HEK293 (cell line): ENCODE results near the gene ERICH3.

Experiments used
- CTCF ChIA-PET: fragments of 350-600 bp; formaldehyde crosslinking; extraction: SDS; loops from one replicate; lab custom pipeline; 2021; ENCODE audit warnings: antibody characterized with exemption; lab: Yijun Ruan, JAX
- POLR2A ChIA-PET: fragments of 300-600 bp; formaldehyde crosslinking; extraction: SDS; loops from one replicate; lab custom pipeline; 2020; ENCODE audit warnings: antibody characterized with exemption, inconsistent platforms; lab: Yijun Ruan, JAX
- H3K27ac ChIP-seq: fragments of 200-500 bp; sonication (Bioruptor generic); 2 replicates; pipeline ENCODE4 v1.5.1; 2014; ENCODE audit warnings: low read depth, low read length, control low read depth, inconsistent platforms; ENCODE audit errors: extremely low read depth
- H3K36me3 ChIP-seq, 2 experiments: fragments of 200-500 bp in 1 of 2; sonication (Bioruptor generic) in 1 of 2; 1 replicate in 1 of 2; 2 replicates in 1 of 2; pipeline ENCODE4 v1.5.1; 2014 to 2017; ENCODE audit warnings: inconsistent platforms in 2 of 2, low read length in 2 of 2; ENCODE audit not compliant: control insufficient read depth in 2 of 2, insufficient read depth in 1 of 2
- H3K4me1 ChIP-seq: fragments of 200-500 bp; sonication (Bioruptor generic); 2 replicates; pipeline ENCODE4 v1.5.1; 2014; ENCODE audit warnings: mild to moderate bottlenecking, low read length, inconsistent platforms; ENCODE audit not compliant: control insufficient read depth, insufficient read depth
- H3K4me3 ChIP-seq: 2 replicates; pipeline ENCODE4 v1.5.1; 2011; ENCODE audit warnings: low read depth, mild to moderate bottlenecking, control low read depth, low read length, moderate library complexity
- H3K9me3 ChIP-seq: fragments of 200-500 bp; sonication (Bioruptor generic); 2 replicates; pipeline ENCODE4 v1.5.1; 2014; ENCODE audit warnings: low read depth, low read length, inconsistent platforms; ENCODE audit not compliant: control insufficient read depth, insufficient read depth
- AEBP2 ChIP-seq: fragments of 450-650 bp; formaldehyde crosslinking; IDR thresholded peaks from 2 replicates; pipeline ENCODE4 v1.5.1; 2016; ENCODE audit warnings: missing biosample characterization, missing genetic modification characterization, borderline replicate concordance
- HOXD13 ChIP-seq: sonication (generic); formaldehyde crosslinking; IDR thresholded peaks from 2 replicates; pipeline ENCODE4 v1.8.0; 2022; ENCODE audit warnings: missing genetic modification reagents, borderline replicate concordance
- KLF1 ChIP-seq: fragments of 450-650 bp; formaldehyde crosslinking; IDR thresholded peaks from 2 replicates; pipeline ENCODE4 v1.5.1; 2016; ENCODE audit warnings: missing biosample characterization, missing genetic modification characterization
- KLF8 ChIP-seq: fragments of 450-650 bp; formaldehyde crosslinking; IDR thresholded peaks from 2 replicates; pipeline ENCODE4 v1.5.1; 2016; ENCODE audit warnings: missing biosample characterization, missing genetic modification characterization
- KLF9 ChIP-seq: fragments of 450-650 bp; formaldehyde crosslinking; IDR thresholded peaks from 2 replicates; pipeline ENCODE4 v1.5.1; 2016; ENCODE audit warnings: missing biosample characterization, missing genetic modification characterization, low read depth
- OSR2 ChIP-seq: fragments of 450-650 bp; formaldehyde crosslinking; IDR thresholded peaks from 2 replicates; pipeline ENCODE4 v1.5.1; 2016; ENCODE audit warnings: missing biosample characterization, missing genetic modification characterization
- PRDM10 ChIP-seq: fragments of 450-650 bp; formaldehyde crosslinking; IDR thresholded peaks from 2 replicates; pipeline ENCODE4 v1.5.1; 2016; ENCODE audit warnings: missing biosample characterization, missing genetic modification characterization
- ZBTB48 ChIP-seq: fragments of 450-650 bp; formaldehyde crosslinking; IDR thresholded peaks from 2 replicates; pipeline ENCODE4 v1.5.1; 2016; ENCODE audit warnings: missing biosample characterization, missing genetic modification characterization
- ZNF121 ChIP-seq: fragments of 450-650 bp; formaldehyde crosslinking; IDR thresholded peaks from 2 replicates; pipeline ENCODE4 v1.5.1; 2016; ENCODE audit warnings: missing biosample characterization, missing genetic modification characterization
- ZNF155 ChIP-seq: fragments of 450-650 bp; formaldehyde crosslinking; IDR thresholded peaks from 2 replicates; pipeline ENCODE4 v1.5.1; 2016; ENCODE audit warnings: missing biosample characterization, missing genetic modification characterization
- ZNF174 ChIP-seq: fragments of 450-650 bp; formaldehyde crosslinking; IDR thresholded peaks from 2 replicates; pipeline ENCODE4 v1.5.0; 2017; ENCODE audit warnings: missing biosample characterization, mild to moderate bottlenecking, missing genetic modification characterization
- ZNF221 ChIP-seq: fragments of 450-650 bp; formaldehyde crosslinking; IDR thresholded peaks from 2 replicates; pipeline ENCODE4 v1.5.1; 2017; ENCODE audit warnings: missing biosample characterization, missing genetic modification characterization, borderline replicate concordance
- ZNF37A ChIP-seq: fragments of 450-650 bp; IDR thresholded peaks from 2 replicates; pipeline ENCODE4 v1.5.1; 2018; ENCODE audit warnings: missing biosample characterization, missing genetic modification characterization
- ZNF488 ChIP-seq: fragments of 450-650 bp; formaldehyde crosslinking; IDR thresholded peaks from 2 replicates; pipeline ENCODE4 v1.5.1; 2016; ENCODE audit warnings: missing biosample characterization, missing genetic modification characterization
- ZNF521 ChIP-seq: fragments of 450-650 bp; formaldehyde crosslinking; IDR thresholded peaks from 2 replicates; pipeline ENCODE4 v1.5.1; 2017; ENCODE audit warnings: missing biosample characterization, mild to moderate bottlenecking, missing genetic modification characterization
- ZNF585B ChIP-seq: fragments of 450-650 bp; formaldehyde crosslinking; IDR thresholded peaks from 2 replicates; pipeline ENCODE4 v1.5.1; 2016; ENCODE audit warnings: missing biosample characterization, missing genetic modification characterization
- ZNF600 ChIP-seq: fragments of 450-650 bp; formaldehyde crosslinking; IDR thresholded peaks from 2 replicates; pipeline ENCODE4 v1.5.1; 2016; ENCODE audit warnings: missing biosample characterization, missing genetic modification characterization
- ZNF677 ChIP-seq: fragments of 450-650 bp; IDR thresholded peaks from 2 replicates; pipeline ENCODE4 v1.5.0; 2018; ENCODE audit warnings: missing biosample characterization, mild to moderate bottlenecking, missing genetic modification characterization, moderate library complexity
- ZNF776 ChIP-seq: fragments of 450-650 bp; formaldehyde crosslinking; IDR thresholded peaks from 2 replicates; pipeline ENCODE4 v1.5.0; 2017; ENCODE audit warnings: missing biosample characterization, missing genetic modification characterization, borderline replicate concordance

Gene ERICH3

GRCh38 chr1:74650561-74650960, 23.0 kb downstream of the ERICH3 start:
- Histone ChIP-seq H3K36me3 (no peaks in the 10 kb centered on the region), H3K4me1 (no peaks in the 10 kb centered on the region), H3K4me3 (no peak overlapping the region), H3K27ac (no peak overlapping the region), H3K9me3 (no peaks in the 10 kb centered on the region)
- ChIA-PET CTCF (no interaction called here), POLR2A (no interaction called here)
- TF ChIP-seq ZBTB48 (no peak), HOXD13 (CRISPR knock-in tag) (no peak)

GRCh38 chr1:74641876-74642275, 31.7 kb downstream of the ERICH3 start:
- Histone ChIP-seq H3K36me3 (no peaks in the 10 kb centered on the region), H3K9me3 (no peaks in the 10 kb centered on the region), H3K27ac (no peak overlapping the region), H3K4me1 (no peaks in the 10 kb centered on the region), H3K4me3 (no peak overlapping the region)
- TF ChIP-seq OSR2 (tag by site-specific recombination) (no peak), ZNF155 (tag by site-specific recombination) (no peak), ZNF677 (no peak), ZNF221 (tag by site-specific recombination) (no peak), ZNF37A (tag by site-specific recombination) (no peak), ZNF776 (tag by site-specific recombination) (no peak)
- ChIA-PET CTCF (no interaction called here), POLR2A (no interaction called here)

DNA sequence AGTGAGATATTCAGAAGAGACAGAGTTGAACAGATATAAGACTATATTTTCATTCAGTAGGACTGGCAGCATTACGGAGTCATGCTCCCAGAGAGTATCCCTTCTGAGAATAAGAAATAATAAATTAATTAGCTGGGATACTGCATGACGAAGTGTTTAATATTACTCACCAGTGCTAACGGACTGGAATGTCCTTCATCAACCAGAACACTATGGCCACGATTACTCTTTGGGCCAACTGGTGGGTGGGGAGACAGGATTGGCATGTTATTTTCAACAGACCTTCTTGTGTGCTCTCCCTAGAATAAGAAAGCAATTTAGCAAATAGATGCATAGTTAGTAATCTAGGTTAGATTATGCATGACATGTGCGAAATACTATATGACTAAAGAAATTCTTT, 32.4 kb downstream of the ERICH3 start:
- Histone ChIP-seq H3K27ac (no peak overlapping the region), H3K4me3 (no peak overlapping the region), H3K36me3 (no peaks in the 10 kb centered on the region), H3K9me3 (no peaks in the 10 kb centered on the region), H3K4me1 (no peaks in the 10 kb centered on the region)
- TF ChIP-seq AEBP2 (no peak), KLF9 (tag by site-specific recombination) (no peak), ZNF174 (tag by site-specific recombination) (no peak)
- CTCF ChIA-PET, result interaction anchor here (0.8 kb wide), 1 partner anchor 48 kb away, joined by 3 read pairs; no protein-coding TSS in a partner anchor
- POLR2A ChIA-PET, result no interaction called here

- TF ChIP-seq ZNF121 (tag by site-specific recombination) (no peak), ZNF488 (no peak), ZNF600 (tag by site-specific recombination) (no peak), PRDM10 (no peak), ZNF521 (tag by site-specific recombination) (no peak), ZNF585B (tag by site-specific recombination) (no peak), KLF1 (tag by site-specific recombination) (no peak), KLF8 (tag by site-specific recombination) (no peak)
- no peaks in the 10 kb centered on the region for H3K9me3 ChIP-seq
- POLR2A ChIA-PET, result no interaction called here
Observed at GRCh38 chr1:74637296-74637695, 36.3 kb downstream of the ERICH3 start.

More at GRCh38 chr1:74637296-74637695, 36.3 kb downstream of the ERICH3 start:
- Histone ChIP-seq H3K4me1 (no peaks in the 10 kb centered on the region), H3K27ac (no peak overlapping the region), H3K4me3 (no peak overlapping the region), H3K36me3 (no peaks in the 10 kb centered on the region)
- CTCF ChIA-PET, result no interaction called here
